ENCODE data around the gene CMSS1.

CMSS1 gene

DNA sequence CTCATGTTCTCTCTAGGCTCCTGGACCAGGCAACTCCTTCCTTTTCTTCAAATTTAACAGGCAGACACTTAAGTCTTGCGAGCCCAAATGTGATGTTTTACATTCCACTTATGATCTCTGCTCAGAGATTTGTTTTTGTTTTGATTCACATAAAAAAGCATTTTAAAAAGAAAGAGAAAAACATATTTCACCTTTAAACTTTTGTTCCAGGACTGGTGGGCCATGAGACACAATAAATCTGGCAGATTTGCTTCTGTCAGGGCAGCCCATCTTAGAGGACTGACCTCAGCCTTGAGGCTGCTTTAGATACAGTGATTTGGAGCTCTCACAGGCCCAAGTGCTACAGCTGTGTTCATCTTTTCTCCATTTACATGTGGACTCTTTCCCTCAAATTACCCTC, 52.0 kb downstream of the CMSS1 start:
- no peak overlapping the region for H3K4me3 ChIP-seq (ENCODE audit: low read length)
- DNase-seq (ENCODE audit: low read depth, low spot score): no peak

DNA sequence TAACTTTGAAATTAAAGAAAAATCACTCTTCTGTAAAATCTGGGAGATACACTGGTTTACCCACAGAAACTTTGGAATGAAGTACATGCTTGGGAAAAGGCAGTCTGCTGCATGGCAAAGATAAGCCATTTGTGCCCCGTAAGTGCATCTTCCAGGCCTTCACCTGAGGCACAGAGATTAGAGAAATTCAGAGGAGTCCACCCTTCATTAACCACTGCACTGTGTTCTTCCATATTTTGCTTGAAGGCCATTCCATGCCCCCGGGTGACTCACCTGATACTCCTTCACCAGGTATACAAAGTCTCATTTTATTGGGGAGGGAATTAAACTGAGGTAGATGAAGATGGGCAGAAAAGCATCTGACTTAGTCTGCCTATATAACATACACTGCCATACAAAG, 53.0 kb downstream of the CMSS1 start:
- no peak overlapping the region for H3K4me3 ChIP-seq (ENCODE audit: low read length)
- no peak for DNase-seq (ENCODE audit: low read depth, low spot score)

DNA sequence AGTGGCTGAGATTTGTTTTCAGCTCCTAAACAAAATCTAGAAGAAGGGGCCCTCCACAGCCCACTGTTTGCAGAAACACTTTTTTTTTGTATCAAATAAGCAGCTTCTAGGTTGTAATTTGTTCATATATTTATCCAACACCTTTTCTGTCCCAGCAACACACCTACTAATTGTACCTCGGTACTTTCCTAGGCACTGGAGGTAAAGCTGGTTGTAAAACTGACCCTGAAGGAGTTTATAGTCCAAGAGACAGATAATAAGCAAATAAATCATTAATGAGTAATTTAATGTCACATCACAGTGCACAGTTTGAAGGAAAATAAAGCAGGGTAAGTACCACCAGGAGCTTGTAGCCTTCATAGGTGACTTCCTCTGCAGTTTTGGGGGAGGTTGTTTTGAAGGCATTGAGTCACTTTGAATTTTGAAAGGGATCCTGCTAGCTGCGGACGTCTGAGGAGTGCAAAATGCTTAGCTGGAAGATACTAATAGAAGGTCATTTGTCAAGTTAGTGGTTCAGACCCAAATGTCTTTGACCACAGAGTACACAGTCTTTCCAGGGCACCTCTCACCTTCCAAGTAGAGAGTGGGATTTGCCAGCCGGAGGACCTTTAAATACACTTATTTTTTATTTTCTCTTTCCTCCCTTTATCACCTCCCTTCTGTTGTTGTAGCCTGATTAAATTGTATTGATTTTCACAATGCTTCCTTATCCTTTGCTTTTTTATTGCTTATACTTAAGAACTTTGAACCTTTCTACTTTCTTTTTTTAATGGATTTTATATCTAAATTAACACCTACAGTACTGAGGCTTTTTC, 53.8 kb downstream of the CMSS1 start:
- no peak overlapping the region for H3K4me3 ChIP-seq (ENCODE audit: low read length)

DNA sequence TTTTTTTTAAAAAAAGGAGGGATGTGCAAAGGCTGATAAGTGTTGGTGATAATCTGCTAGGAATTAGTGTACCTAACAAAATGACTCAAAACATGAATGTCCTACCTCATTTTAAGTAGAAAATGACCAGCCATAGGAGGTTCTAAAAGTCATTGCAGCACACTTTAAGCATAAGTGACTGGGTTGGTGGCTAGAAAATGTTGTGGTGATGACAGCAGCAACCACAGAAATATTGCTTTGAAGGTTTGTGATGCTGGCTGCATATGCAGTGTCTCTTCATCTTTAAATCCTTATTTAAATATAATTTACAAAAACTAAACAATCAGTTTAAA, 55.2 kb downstream of the CMSS1 start:
- no peak for DNase-seq (ENCODE audit: low read depth, low spot score)
- H3K4me3 ChIP-seq (ENCODE audit: low read length): no peak overlapping the region

More for the DNA sequence above, 53.8 kb downstream of the CMSS1 start:
- no peak for DNase-seq (ENCODE audit: low read depth, low spot score)

DNA sequence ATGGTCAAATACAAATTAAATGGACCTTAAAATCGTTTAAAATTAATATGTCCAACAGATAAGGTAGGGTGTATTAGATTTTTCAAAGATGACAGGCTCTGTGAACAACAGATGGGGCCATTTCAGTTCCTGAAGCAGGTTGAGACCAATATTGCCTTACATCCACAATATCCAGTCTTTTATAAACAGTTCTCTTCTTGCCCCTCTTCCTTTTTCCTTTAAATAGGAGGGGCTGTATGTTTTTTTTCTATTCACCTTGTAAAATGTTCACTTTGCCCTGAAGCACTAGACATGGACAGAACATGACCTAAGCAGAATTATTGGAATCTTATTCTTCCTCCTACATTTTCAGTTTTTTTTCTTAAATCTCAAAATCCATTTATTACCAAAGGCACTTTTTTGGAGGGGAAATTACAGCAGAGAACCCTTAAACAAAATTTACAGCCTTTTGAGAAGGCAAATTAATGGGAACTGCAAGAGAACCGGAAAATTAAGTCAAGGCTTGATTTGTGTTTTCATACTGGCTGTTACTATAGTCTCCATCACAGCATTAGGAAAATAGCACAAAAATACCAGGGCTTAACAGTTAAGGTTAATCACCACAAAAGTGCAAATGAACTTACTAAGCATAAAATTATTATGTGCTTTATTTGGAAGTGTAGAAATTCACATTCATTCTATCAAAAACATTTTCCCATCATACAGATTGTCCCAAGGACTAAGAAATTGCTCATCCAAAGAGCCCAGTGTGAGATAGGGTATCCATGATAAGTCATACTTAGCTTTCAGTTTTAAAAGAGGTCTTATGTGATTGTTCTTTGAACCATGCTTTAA, 55.8 kb downstream of the CMSS1 start:
- no peak overlapping the region for H3K4me3 ChIP-seq (ENCODE audit: low read length)
- DNase-seq (ENCODE audit: low read depth, low spot score): no peak

DNA sequence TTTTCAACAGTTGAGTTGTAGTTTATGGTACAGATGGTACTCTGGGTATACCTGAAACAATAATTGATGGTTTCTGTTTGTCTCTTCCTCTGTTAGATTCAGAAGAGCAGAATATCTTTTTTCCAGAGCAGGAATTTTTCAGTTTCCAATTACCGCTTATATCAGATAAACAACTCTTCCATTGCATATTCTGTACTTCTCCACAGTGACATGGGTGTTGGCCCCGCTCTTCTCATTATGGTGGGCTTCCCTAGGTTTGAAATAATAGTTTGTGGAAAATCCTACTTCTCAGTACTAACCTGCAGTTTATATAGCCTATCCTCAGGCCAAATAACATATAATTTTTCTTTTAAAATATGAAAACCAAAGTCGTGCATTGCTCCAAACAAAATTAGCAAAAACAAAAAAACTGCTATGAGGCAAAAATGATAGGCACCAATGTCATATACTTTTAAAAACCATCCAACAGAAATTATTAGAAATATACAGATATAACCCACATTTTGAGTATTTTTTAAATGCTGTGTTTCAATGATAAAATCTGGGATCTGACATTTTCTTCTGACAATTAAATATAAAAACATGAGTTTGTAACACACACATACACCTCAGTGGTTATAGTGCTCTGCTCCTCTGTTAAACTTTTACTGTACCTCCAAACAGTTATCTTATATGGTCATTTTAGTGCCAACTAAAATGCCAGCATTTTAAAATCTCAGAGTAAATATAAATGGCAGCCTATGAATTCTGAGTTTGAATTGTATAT, 56.8 kb downstream of the CMSS1 start:
- no peak for DNase-seq (ENCODE audit: low read depth, low spot score)
- no peak overlapping the region for H3K4me3 ChIP-seq (ENCODE audit: low read length)

DNA sequence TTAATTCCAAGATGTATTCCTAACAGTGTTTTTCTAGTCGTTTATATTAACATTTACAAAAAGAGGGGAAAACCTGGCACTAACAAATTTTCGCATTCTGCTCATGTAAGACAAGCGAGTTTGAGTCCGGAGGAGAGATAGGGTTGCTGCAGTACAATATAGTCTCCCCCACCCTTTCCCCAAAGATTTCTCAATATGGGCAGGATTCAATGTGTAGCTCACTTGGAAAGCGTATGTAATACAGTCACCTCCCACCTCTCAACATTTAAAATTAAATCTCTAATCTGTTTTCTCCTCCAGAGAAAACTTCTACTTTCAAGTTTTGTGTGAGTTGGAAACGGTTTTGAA, 57.9 kb downstream of the CMSS1 start:
- DNase-seq (ENCODE audit: low read depth, low spot score): no peak
- no peak overlapping the region for H3K4me3 ChIP-seq (ENCODE audit: low read length)

DNA sequence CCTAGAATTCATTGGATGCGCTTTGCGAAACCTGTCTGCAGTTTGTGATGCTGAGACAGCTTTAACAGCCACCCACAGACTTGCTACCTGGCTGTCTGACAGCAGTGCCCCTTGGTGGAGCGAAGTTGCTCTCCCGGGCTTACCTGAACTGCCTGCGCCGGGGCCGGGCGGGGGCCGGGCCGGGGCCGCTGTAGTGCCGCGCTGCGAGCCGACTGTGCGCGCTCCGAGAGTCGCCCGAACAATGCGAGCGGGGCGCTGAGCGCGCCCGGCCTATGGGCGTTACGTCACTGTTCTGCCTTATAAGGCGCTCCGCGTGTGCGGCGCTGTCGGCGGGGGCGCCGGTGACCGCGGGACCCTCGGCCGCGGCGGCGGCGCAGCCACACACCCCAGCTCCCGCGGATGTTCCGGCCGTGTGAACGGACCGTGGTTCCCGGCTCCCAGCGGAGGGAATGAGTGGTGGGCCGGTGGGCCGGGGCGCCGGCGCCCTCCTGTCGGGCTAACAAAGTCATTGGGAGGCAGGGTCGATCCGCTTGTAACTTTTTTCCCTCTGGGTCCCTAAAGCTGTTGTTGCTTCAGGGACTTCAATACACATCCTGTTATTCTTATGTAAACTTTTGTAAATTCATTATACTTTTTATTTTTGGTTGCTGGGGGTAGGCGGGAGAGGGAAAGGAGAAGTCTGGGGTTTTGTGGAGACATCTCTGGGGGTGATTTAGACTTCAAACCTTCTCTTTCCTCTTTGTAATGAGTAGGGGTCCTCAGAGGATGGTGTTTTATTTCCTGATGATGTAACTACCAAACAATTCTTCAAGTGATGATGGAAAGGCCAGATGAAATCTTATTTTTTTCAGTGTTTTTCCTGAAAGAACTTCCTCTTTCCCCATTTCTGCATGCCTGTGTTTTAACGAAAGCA, 58.5 kb downstream of the CMSS1 start:
- no peak for DNase-seq (ENCODE audit: low read depth, low spot score)
- H3K4me3 ChIP-seq (ENCODE audit: low read length): no peak overlapping the region

DNA sequence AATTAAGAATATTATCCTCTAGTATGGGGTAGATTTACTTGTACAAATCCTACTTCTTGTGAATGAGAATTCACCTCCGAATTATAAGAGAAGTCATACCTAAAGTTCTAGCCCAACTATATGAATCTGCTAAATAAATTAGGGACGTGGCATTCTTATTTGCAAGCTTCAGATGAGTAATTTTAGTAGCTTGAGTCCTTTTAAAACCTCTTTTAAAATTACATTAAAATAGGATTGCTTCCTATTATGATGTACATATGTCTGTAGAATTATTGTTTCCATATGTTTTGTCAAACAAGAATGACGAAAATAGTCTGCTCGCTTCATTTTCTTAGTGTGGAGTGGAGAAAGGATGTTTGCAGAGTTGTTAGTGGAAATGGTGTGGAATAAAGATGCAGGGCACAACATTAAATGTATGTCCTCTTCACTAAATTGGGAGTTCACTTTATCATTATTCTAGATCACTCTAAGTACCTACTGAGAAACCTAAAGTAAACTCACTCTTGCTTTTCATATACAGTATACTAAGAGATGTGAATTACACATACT, 59.4 kb downstream of the CMSS1 start:
- no peak for DNase-seq (ENCODE audit: low read depth, low spot score)
- no peak overlapping the region for H3K4me3 ChIP-seq (ENCODE audit: low read length)

DNA sequence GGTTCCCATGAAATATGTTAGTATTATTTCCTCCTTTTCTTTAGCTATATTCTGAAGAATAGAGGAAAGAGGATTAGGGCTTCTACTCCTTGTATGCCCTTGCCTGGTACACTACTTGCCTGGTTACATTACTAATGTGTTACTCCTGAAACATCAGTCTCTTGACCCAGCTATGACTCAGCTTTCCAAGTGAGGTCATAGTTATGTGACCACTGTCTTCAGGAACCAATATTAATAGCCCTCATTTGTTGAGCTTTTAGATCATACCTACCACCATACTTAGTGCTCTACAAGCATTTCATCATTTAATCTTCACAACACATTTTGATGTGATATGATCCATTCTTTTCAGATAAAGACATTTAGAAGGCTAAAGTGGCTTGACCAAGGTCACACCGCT, 60.3 kb downstream of the CMSS1 start:
- no peak for DNase-seq (ENCODE audit: low read depth, low spot score)
- H3K4me3 ChIP-seq (ENCODE audit: low read length): no peak overlapping the region

DNA sequence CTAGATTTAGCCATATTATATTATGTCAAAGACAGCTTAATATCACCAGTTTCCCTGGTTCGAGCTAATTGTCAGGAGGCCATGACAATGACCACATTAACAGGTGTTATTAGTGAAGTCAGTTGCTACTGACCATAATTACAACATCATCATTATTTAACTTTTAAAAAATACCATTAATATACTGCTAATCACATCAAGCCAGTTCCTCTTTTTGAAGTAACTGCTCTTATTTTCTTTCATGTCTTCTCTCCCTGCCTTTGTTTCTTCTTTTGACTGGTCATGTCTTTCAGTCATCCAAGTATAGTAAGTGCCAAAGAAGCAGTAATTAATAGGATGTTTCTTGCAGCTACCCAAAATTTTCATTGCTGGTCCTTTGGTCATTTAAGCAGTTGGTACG, 61.6 kb downstream of the CMSS1 start:
- no peak overlapping the region for H3K4me3 ChIP-seq (ENCODE audit: low read length)
- no peak for DNase-seq (ENCODE audit: low read depth, low spot score)

DNA sequence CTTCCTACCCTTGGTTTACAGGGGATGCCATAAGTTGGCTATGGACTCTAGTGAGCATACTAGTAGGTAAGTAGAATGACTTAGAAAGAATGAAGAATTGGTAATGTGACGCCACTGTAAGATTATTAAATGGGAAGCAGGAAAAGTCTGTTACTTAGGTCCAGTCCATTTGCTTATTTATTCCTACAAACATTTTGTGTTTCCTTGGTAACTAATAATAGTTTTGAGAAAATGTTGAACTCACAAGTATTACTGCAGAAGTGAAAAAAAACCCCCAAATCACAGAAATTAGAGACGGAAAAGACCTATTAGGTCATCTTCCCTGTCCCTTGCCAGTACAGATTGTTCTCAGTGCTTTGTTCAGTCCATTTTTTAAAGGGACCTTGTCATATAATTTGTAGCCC, 63.5 kb downstream of the CMSS1 start:
- H3K4me3 ChIP-seq (ENCODE audit: low read length): no peak overlapping the region

DNA sequence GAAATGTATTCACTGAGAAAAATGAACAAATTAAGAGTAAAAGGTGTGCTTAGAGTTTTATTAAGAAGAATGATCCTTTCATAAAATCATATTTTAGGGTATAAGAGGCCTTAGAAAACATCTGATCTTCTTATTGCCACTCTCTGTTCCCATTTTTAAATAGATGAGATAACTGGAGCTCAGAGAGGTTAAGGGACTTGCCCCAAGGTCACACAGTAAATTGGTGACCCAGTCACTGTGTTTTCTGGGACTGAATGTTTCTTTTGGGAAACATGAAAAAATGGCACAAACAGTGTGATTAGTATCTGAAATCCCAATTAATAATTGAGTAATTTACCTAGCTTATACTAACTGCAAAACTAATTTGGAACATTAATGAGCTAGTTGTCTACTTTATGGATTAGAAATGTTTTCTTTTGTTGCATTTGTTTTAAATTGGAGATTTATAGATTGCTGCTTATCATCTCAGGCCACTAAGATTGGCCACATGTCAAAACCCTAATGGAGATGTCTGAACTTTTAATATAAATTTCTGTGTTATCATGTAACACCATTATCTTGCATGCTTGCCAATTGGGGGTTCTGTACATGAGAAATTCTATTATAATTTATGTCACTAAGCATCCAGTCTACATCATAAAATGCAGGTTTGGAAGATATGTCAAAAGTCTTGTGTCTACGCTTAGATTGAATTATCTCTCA, 64.9 kb downstream of the CMSS1 start:
- no peak overlapping the region for H3K4me3 ChIP-seq (ENCODE audit: low read length)
- no peak for DNase-seq (ENCODE audit: low read depth, low spot score)

More for the DNA sequence above, 63.5 kb downstream of the CMSS1 start:
- DNase-seq (ENCODE audit: low read depth, low spot score): no peak

DNA sequence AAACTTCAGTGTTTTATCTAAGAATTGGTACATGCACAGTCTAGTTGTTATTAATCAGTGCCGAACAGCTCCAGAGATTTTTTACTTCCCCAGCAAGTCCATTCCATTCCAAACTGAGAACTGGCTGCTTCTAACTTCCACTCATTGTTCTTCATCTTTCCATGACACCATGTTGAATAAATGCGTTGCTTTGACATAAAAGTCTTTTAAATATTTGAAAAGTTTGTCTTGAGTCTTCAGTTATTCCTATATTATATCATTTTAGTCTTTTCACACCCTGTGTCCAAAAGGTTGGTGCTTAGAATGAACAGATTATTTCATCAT, 65.4 kb downstream of the CMSS1 start:
- H3K4me3 ChIP-seq (ENCODE audit: low read length): no peak overlapping the region
- DNase-seq (ENCODE audit: low read depth, low spot score): no peak

DNA sequence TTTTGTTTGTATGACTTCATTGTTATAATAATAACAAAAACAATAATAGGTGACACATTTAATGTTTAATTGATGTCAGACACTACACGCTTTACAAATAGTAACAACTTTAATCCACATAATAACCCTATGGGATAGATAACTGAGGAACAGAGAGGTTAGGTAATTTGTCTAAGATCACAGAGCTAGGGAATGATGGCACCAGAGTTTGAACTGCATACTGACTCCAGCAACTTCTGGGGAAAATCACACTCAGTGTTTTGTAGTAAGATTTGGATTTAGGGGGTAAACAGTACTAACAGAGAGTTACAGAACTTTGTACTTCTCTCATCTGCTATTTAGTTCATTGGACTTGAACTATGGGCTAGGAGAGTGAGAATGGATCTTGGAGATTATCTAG, 66.0 kb downstream of the CMSS1 start:
- no peak for DNase-seq (ENCODE audit: low read depth, low spot score)

DNA sequence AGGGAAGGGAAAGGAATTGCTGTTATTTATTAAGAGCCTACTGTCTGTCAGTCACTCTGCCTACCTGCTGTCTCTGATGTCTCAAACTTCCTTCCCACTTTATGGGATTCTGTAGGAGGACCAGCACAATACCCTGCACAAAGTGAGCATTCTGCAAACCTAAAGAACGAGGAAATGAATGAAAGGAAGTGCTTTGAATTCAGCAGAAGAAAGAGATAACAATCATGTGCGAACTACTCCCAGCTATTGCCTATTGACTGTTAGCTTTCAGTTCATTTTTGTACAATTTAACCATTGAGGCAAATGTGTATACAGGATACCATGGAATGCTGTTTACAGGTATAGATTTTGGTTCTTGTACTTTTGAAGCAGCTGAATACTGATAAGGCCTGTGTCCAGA, 66.8 kb downstream of the CMSS1 start:
- no peak for DNase-seq (ENCODE audit: low read depth, low spot score)
- no peak overlapping the region for H3K4me3 ChIP-seq (ENCODE audit: low read length)

More for the DNA sequence above, 66.0 kb downstream of the CMSS1 start:
- no peak overlapping the region for H3K4me3 ChIP-seq (ENCODE audit: low read length)

DNA sequence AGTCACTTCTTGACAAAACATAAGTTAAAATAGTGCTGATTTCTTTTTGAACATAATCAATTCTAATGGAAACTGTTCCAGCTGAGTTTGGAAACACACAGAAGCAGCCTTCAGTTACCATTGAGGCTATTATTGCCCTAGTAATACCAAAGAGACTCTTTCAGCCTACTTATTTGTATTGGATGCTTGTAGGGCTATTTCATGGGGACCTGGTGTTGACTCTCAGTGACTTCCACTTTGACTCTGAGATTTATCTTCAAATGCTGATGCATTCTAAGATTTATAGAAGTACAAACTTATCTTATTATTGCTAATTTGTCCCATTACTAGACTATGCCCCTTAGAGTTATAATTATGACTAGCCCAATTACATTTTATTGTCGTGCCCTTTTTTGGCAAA, 67.4 kb downstream of the CMSS1 start:
- no peak for DNase-seq (ENCODE audit: low read depth, low spot score)
- no peak overlapping the region for H3K4me3 ChIP-seq (ENCODE audit: low read length)

DNA sequence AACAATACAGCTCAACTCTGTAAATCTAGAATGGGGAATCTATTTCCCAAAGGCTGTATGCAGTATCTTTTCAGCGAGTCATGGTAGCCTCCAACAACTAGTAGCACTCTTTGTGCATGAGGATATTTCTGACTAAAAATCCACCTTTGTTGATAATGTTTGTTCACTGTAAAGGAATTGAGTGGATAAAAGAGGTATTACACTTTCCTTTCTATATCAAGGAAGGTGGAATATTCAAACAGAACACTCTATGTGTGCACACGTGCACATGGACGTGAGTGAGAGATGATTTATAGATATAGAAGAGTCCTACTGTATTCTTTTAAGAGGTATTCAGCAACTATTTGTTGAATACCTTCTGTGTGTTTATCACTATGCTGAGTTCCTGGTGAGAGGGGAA, 68.2 kb downstream of the CMSS1 start:
- no peak overlapping the region for H3K4me3 ChIP-seq (ENCODE audit: low read length)
- DNase-seq (ENCODE audit: low read depth, low spot score): no peak

Measured in Jurkat, Clone E6-1 (cell line).